GM19240 (cell line): ENCODE measurements around the gene CPNE7.
A peak's percentile ranks its signal among the peaks of the same experiment; 100 is the strongest.
"Not testable (repeated sequence)": the region's sequence is repeated elsewhere in the genome, so short reads cannot be mapped to it uniquely, and the experiment has no call there.

ENCODE experiments used
- DNase-seq: peaks from one replicate; pipeline ENCODE4 v3.0.0; 2011; ENCODE audit warnings: low spot score; ENCODE audit not compliant: insufficient read length

The CPNE7 gene

GRCh38 chr16:89565506-89566372 lies 9.8 kb upstream of the CPNE7 start:
- no peak for DNase-seq

GRCh38 chr16:89567656-89568594 lies 7.6 kb upstream of the CPNE7 start:
- no peak for DNase-seq

- DNase-seq = no peak
Measured at GRCh38 chr16:89569506-89570341, 5.8 kb upstream of the CPNE7 start.

- no peak for DNase-seq
Measured at GRCh38 chr16:89570342-89570923, 5.1 kb upstream of the CPNE7 start.

- DNase-seq = not testable (repeated sequence)
Measured at GRCh38 chr16:89570983-89571598, 4.5 kb upstream of the CPNE7 start.

- no peak for DNase-seq
Measured at GRCh38 chr16:89571636-89572035, 3.9 kb upstream of the CPNE7 start.

- no peak for DNase-seq
Measured at GRCh38 chr16:89572073-89572484, 3.5 kb upstream of the CPNE7 start.

GRCh38 chr16:89572485-89573205 lies 2.9 kb upstream of the CPNE7 start:
- DNase-seq = no peak

- no peak for DNase-seq
Measured at GRCh38 chr16:89573826-89574680, 1.5 kb upstream of the CPNE7 start.

- peak; percentile 83 for DNase-seq
Measured at GRCh38 chr16:89574681-89575246, 794 bp upstream of the CPNE7 start.

GRCh38 chr16:89576153-89577054 lies 846 bp downstream of the CPNE7 start:
- DNase-seq = no peak

GRCh38 chr16:89577055-89577759 lies 1.6 kb downstream of the CPNE7 start:
- no peak for DNase-seq

- no peak for DNase-seq
Measured at GRCh38 chr16:89579351-89579750, 3.8 kb downstream of the CPNE7 start.

GRCh38 chr16:89581045-89581695 lies 5.6 kb downstream of the CPNE7 start:
- no peak for DNase-seq

GRCh38 chr16:89581861-89582563 lies 6.5 kb downstream of the CPNE7 start:
- DNase-seq = no peak
